Measurements from ENCODE around the gene CYRIA.

Gene CYRIA

DNA sequence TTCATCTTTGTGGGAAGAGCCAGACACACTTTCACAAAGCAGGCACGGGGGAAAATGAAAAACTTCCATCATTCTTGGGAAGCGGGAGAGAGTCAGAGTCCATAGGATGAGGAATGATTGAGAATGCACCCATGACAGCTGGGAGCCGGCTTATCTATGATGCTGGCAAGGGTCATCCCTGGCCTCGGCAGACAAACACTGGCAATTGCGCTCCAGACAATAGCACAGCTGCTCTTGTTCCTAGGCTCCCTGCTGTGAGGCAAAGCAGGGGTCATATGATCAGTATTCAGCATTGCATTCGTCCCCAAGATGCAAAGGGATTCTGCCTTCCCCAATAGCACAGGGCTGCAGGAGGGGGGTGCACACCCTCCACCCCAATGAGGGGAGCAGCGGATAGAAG lies 33.0 kb downstream of the CYRIA start:
- DNase-seq (ENCODE audit: extremely low read depth in 1 of 2, low read depth in 1 of 2), result no peak

DNA sequence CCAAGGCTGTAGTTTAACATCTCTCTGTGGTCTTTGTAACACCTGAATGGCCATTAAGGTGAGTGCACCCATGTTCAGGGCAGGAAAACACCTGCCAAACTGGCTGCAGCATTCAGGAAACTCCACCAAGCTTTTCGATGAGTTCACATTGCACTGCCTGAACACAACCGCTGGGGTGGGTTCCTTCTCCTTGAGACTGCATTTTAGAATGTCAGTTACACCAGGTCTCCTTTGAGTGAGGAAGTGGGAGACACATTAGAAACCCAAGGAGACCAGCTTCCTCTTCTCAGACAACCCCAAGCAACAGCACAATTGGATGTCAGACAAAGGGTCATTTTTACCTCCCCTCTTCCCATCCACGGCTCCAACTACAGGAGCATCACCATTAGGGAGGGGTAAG lies 35.2 kb downstream of the CYRIA start:
- no peak for DNase-seq (ENCODE audit: extremely low read depth in 1 of 2, low read depth in 1 of 2)

DNA sequence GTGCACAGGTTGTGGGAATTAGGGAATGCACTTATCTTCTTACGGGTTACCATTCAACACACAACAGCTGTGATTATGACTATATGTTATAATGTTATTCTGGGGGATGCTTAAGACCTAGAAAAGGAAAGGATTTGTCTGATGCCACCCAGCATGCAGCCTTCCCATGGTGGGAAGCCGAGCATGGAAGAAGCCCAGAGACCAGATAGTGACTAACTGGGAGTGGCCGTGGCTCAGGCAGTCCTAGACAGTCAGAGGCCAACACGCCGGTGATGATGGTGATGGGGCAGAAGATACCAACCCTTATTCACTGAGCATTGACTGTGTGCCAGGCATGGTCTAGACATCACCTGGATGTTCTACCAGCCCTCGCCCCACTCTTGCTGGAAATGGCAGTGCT lies 35.9 kb downstream of the CYRIA start:
- no peak for DNase-seq (ENCODE audit: extremely low read depth in 1 of 2, low read depth in 1 of 2)

DNA sequence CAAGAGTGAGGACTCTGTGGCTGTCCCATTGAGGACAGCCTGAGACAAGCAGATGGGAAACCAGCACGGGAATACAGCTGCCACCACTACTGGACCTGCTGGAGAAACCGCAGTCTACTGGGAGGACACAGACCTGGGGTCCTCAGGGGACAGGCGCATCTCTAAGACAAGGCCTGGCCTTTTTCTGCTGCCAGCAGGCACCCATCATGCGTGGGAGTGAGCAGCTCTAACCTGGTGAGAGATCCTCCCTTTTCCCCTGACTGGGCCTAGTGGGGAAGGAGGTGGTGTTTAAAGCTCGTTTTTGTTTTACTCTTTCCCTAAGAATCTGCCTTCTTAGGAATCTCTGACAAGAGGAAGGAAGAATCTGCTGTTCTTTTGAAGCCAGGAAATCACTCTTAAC lies 36.6 kb downstream of the CYRIA start:
- no peak for DNase-seq (ENCODE audit: extremely low read depth in 1 of 2, low read depth in 1 of 2)

DNA sequence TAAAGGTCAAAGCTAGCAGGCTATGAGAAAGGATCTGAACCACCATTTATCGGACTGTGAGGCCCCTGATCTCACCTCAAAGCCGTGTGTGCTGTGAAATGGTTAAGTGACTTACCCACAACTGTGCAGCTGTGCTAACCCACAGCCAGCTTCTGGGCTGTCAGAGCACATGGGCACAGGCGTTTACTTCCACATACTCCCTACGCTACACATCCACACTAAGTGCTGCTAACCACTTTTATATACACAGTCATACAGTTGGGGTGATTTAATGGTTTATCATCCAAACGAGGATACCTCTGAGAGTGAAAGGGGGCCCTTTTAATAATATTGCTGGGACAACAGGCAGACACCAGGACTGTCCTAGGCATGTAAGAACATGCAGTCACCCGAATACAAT lies 37.3 kb downstream of the CYRIA start:
- no peak for DNase-seq (ENCODE audit: extremely low read depth in 1 of 2, low read depth in 1 of 2)

DNA sequence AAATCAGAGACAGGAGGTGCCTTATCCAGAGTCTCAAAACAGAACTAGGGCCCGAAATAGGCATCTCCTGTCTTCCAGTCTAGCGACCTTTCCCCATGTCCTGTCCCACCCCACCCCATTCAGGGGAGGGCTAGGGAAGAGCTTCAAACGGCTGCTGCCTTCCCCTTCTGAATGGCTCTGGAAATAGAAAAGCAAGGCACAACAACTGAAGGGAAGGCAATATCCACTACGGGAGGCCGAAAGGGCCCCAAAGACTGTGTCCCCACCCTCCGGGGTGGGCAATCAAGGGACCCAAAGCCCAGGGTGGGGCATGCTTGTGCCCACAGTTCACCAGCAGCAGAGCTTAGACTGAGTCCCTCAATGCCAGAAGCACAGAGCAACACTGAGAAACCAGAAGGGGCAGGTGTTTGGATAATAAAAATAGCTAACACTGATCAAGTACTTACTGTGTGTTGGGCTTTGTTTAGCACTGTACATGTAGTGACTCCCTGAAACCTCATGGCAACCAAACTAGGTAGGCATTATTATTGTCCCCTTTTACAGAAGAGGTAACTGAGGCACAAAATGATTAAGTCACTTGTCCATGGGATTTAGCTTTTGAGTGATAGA lies 38.5 kb downstream of the CYRIA start:
- no peak for DNase-seq (ENCODE audit: extremely low read depth in 1 of 2, low read depth in 1 of 2)

DNA sequence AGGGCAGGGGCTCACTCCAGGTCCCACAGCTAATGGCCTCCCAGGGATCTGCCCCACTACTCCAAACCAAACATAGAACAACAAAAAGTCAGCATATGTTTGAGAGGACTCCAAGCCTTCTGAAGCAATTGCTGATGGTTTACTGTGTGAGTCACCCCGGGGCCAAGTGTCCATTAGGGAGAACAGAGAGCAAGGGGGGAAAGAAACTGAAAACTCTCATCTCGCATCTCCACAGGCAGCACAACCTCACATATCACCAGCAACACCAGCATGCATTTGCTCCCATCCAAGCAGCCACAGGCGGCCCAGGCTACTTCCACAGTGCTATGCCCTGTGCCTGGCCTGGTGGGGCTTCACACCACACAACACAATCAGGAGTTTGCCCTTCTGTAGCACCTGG lies 39.1 kb downstream of the CYRIA start:
- no peak for DNase-seq (ENCODE audit: extremely low read depth in 1 of 2, low read depth in 1 of 2)

DNA sequence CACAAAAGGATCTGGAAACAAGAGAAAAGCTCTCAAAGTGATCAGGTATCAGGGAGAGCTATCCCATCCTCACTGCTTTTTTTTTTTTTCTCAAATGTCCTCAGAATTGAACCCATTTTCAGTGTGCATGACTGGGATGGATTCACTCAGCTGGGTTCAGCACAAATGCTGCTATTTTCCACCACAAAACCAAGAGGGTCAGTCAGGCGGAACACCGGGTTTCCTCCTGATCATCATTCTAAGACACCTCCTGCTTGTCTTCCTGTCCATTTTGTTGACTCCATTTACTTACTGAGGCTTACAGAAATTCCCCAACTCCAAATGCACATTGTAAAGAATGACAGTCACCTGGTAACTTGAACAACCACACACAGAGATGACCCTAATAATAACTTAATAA lies 39.9 kb downstream of the CYRIA start:
- no peak for DNase-seq (ENCODE audit: extremely low read depth in 1 of 2, low read depth in 1 of 2)

DNA sequence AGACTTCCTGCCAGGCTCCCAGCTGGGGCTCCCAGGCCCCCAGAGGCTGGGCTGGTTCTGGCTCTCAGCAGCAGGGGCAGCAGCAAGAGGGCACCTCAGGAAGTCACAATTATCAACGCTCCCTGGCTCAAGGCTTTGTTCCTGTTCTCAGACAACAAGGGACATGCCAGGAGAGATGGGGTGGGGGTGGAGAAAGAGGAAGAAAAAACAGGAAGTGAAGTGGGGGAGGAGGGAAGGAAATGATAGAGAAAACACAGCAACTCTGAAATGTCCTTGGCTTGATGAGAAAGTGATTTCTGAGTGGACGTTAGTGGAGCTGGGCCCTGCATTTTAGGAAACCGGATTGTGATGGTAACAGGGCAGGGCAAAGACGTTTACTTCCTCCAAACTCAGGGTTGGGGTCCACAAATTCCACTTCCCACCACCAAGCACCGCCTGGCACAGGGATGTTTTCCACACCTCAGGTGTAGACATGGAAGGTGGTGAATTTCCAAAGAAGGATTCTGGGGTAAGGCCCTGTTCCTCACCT lies 40.4 kb downstream of the CYRIA start:
- DNase-seq (ENCODE audit: extremely low read depth in 1 of 2, low read depth in 1 of 2), result no peak

DNA sequence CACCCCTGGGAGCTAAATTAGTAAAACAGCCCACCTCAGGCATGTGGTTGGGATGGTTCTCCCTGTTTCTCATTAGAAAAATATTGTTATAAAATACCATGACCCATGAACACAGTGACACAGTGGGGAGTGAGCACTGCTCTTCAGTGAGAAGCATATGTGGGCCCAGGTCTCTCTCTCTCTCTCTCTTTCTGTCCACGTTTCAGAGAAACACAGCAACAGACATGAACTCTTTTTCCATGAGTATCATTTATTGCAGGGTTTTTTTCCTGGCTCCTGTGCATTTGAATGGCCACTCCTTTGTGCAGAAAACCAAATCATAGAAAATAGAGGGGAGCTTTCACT lies 41.2 kb downstream of the CYRIA start:
- no peak for DNase-seq (ENCODE audit: extremely low read depth in 1 of 2, low read depth in 1 of 2)

DNA sequence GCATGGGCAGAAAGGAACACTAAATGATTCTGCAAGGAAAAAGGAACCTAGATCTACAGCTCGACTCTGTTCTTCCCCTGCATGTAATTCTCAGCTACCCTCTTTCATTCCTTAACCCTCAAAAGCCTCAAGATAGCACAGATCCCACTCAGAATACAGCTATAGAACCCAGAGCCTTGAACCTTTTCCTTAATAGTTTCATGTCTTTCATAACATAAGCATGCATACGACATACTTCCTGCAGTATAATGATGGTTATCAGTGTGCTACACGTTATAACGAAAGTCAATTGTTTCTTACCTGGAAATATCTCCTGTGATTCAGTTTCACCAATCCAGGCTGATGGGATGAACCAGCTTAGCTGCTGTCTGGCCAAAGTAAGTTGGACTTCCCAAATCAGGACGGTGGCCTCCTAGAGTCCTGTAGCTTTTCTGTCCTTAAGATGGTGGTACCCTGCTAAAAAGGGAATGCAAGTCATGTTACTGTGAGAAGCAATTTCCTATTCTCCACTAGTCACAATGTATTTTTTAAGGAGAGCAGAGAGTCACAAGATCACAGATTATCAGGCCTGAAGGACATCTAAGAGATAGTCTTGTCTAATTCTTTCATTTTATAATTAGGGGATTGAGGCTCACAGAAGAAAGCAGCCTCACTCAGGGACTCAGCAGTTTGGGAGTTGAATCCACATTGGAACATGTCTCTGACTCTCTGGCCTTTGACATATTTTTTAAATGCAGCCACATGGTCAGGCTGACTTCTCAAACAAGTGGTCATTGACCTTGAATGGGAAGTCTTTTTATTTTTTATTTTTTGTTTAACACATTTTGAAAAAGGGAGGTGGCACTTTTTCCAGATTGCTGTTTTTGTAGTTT lies 41.8 kb downstream of the CYRIA start:
- no peak for DNase-seq (ENCODE audit: extremely low read depth in 1 of 2, low read depth in 1 of 2)

DNA sequence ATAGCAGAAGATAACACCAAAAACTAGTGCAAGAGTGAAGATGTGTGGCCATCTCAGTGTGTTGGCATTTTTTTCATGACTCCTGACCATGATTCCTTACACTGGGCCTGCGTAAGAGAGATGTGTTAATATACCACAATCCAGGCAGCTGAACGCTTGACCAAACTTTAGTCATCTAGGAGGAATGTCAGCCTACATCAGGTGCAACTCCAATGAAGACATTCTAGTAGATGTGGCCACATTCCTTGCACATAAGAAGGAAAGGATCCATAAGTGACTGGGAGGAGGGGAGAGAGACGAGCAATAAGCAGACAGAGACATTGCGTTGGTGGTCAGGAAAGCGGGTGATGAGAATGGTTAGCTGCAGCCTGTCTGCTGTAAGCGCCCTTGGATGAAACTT lies 42.6 kb downstream of the CYRIA start:
- no peak for DNase-seq (ENCODE audit: extremely low read depth in 1 of 2, low read depth in 1 of 2)

DNA sequence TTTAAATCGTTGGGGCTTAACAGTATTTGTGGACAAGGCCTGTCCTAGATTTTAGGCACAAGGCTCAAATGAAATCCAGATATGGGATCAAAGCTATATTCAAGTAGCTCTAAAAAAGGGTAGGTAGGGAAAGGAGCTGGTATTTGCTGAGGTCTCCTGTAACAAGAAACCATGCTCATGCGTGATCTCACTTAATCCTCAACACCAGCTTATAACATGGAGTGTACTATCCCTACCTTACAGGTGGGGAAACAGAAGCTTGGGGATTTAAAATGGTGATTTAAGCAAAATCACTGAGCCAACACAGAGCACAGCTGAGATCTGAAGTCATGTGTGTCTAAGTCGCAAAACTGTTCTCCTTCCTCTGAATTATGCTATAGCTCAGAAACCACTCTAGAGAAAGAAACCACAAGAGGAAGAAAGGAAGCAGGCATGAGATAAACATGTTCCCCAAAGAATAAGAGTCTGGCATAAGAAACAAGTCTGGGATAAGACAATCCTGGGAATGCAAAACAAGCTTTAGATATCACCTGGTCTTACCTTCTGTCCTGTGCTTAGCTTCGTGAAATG lies 43.1 kb downstream of the CYRIA start:
- no peak for DNase-seq (ENCODE audit: extremely low read depth in 1 of 2, low read depth in 1 of 2)

DNA sequence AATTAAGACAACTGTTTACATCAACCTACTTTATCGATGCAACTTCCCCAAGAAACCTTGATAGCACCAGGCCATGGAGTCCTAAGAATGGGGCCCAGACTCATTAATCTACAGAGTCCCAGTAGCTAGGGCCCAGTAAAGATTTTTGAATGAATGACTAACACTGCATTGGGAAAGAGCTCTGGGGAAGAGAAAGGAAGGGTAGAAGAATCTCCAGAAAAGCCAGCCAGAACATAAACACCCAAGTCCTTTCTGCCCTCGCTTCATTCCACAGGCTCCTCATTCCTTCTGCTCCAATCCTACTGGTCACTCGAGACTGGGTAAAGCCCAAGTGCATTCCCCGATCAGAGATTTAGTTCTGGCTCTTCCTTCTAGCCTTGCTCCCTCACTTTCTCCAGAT lies 44.3 kb downstream of the CYRIA start:
- DNase-seq (ENCODE audit: extremely low read depth in 1 of 2, low read depth in 1 of 2), result no peak

DNA sequence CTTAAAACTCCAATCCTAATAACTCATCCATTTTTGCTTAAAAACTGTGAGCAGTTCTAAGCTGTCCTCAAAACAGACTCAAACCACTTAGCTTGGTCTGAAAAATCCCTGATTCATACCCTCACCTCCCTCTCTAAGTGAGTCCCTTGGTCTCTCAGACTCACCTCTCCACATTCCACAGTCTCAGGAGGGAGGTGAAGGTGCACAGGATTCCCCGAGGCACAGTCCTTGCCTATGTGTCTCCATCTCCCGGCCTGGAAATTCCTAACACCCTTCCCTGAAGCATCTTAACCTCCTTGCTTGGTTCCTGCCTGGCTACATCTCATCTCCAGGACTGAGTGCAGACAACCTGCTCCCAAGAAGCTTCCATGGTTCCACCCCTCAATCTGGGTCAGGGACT lies 45.0 kb downstream of the CYRIA start:
- no peak for DNase-seq (ENCODE audit: extremely low read depth in 1 of 2, low read depth in 1 of 2)

DNA sequence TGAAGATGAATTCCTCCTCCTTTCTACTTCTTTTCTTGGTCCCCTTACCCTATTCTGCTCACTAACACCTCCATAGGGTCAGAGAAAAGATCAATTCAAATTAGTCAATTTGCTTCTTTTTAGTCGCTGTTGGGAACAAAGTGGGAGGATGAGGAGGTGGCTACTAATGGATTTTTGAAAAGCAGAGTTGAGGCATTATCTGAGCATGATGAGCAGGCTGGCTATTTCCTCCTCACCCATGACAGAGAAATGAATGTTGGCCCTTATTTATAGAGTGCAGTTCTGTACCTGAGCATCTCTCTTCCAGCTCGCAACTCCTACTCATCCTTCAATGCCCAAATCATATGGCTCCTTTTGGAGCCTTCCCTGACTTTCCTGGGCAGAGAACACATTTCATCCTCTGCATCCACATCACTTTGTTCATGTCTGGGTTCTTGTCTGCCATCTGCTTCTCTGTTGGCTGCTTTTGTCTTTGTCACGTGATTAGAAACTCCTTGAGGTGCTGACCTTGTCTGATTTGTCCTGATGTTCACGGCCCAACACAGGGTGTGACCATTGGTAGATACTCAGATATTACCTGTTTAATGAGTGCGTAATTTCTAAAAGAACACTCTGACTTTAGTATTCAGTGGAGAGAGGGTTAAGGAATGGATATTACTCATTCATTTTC lies 45.9 kb downstream of the CYRIA start:
- DNase-seq (ENCODE audit: extremely low read depth in 1 of 2, low read depth in 1 of 2), result no peak

DNA sequence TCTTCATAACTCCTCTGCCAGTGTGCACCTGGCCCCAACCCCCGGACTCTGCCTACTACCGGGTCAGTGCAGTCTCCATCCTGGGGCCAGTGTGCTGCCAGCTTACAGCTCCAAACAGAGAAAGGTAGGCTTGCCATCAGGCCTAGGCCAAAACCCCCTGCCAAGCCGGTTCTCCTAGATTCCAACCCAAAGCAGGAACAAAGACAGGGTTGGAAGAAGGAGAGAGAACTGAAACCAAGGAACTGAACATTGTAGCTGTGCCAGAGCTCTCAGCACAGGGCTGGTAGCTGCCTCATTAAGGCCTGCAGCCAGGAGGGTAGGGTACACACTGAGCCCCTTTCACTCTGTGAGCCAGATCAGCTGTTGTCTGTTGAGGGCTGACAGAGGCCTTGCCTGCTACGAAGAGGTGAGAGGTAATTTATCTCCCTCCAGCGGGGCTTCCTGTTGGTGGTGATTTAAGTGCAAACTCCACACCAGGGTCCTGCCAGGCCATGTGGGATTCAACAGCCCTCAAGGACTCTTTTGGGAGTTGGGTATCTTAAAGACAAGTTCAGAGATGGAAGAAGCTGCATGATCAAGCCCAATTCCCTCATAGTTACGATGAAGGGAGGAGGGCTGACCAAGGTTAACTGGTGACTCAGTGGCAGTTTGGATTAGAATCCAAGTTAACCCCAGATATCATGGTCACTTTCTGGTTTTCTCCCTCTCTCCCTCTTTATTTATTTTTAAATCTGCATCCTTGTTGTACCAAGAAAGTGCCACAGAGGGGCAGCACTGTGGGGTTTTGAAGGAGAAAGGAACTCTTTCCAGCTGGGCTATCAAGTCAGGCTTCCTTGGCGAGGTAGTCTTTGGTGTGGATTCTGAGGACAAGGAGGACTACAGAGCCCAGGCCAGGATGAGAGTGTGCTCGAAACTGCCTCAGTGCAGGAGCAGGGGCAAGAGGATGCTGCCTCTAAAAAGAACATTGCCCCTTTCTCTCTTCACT lies 48.1 kb downstream of the CYRIA start:
- DNase-seq (ENCODE audit: extremely low read depth in 1 of 2, low read depth in 1 of 2), result no peak
